ENCODE results near the gene MAGI3.

Gene MAGI3

DNA sequence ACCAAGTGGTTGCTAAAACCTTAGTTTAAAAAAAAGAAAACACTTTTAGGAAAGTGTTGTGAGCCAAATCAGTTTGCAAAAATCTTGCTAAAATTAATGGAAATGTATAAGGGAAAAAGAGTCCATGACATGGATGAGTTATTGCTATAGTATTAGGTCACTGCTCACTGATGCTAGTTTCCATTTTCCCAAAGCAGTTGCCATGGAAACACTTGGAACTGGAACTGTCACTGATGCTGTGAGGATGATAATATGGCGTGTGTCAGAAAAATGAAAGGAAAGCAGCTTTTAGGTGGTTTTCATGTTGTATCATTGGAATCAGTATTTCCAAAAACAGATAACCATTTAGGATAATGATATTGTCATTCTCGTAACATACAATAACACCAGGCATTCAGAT is 264.6 kb downstream of the MAGI3 start:
- DNase-seq (ENCODE audit: low read depth in 3 of 3), result no peak

DNA sequence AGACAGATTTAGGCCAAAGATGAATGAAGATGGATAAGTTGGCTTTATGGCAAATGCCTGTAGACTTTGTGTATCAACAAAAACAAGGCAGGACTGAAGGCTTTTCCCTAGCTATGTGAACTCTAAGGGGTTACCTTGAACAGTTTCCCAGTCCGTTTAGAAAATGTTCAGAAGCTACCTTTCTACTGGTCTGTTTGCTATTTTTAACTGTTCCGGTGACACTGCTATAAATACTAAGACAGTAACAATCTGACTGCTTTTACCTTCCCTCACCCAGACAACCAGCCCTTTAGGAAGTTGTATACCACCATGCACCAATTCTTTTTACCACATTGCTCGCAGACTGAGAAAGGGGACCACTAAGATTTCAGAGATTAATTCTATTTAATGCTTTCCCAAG is 266.8 kb downstream of the MAGI3 start:
- no peak for DNase-seq (ENCODE audit: low read depth in 3 of 3)

DNA sequence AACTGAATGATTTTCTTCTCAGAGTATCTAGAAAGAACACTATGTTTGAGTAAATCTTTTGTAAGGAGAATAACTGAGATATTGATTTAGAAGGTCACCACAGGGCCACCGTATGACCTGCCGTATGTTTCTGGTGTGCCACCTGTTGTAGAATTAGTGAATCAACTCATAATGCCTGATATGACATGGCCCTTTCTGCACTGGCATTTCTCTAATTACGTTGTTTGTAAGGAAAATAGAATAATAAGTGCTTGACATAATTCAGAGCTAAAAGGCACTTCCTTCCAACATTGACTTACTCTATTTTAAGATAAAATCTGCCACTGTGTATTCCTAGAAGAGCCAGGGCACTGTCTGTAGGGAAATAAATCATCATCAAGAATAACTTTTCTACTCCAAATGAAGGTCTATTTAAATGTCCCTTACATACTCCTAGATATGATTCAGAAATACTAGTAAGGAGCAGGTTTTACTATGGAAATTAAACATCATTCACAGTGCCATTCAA is 267.3 kb downstream of the MAGI3 start:
- no peak for DNase-seq (ENCODE audit: low read depth in 3 of 3)

DNA sequence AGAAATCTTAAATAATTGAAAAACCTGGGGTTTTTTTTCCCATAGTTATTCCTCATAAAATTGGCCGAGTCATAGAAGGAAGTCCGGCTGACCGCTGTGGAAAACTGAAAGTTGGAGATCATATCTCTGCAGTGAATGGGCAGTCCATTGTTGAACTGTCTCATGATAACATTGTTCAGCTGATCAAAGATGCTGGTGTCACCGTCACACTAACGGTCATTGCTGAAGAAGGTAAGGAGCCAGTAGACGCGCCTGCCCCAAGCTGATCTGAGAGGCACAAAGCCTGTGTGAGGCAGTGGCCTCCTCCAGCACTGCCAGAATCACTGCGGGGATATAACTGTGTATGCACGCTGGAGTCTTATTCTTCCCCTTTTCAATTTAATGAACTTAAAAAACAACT is 268.7 kb downstream of the MAGI3 start:
- DNase-seq (ENCODE audit: low read depth in 3 of 3), result no peak

DNA sequence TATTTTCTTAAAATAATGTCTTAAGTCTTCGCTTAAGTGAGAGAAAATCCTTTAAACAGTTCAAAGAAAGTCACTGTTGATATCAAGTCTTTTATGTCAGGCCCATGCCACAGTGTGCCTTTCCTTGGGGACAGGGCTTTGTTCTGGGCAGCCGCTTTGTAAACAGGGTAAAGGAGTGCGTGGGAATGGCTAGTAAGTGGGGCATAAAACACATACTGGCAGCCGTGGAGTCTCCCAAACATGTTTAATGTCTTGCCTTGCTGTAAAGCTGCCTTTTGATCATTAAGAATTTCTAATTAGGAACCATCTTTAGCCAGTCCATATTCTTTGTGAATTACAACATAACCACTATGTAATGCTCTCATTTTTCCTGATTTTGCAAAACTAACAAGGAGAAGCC is 269.2 kb downstream of the MAGI3 start:
- DNase-seq (ENCODE audit: low read depth in 3 of 3), result no peak

DNA sequence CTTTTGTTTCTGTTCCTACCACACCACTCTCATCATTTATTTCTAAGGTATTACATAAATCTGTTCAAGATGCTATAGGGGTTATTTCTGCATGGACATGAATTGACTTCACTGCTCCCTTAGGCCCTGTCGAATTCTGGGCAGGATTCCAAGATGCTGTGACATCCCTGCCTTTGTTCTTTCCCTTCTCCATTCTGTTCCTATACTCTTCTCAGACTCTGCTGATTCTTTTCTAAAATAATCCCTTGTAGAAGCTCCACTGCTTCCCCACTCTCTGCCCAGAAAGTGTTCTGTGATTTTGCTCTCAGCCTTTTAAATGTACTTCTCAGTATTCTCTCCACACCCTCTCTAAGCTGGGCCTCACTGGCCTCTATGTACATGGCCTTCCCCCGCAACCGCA is 269.8 kb downstream of the MAGI3 start:
- no peak for DNase-seq (ENCODE audit: low read depth in 3 of 3)

DNA sequence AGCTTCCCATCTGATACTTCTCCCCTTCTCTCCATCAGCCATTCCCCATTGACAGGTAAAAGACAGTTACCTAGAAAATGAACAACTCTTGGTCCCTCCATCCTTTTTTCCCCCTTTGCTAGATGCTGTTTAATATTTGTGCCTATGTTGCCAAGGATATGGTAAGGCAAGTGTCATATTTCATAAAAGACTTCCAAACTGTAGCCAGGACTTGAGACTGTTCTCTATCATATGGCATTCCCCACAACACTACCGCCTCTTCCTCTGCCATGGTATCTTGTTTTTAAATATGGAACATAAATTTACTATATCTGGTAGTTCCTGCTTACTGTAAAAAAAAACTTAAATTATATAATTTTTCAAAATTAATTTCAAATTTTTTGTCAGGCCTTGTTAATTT is 271.8 kb downstream of the MAGI3 start:
- DNase-seq (ENCODE audit: low read depth in 3 of 3), result no peak

DNA sequence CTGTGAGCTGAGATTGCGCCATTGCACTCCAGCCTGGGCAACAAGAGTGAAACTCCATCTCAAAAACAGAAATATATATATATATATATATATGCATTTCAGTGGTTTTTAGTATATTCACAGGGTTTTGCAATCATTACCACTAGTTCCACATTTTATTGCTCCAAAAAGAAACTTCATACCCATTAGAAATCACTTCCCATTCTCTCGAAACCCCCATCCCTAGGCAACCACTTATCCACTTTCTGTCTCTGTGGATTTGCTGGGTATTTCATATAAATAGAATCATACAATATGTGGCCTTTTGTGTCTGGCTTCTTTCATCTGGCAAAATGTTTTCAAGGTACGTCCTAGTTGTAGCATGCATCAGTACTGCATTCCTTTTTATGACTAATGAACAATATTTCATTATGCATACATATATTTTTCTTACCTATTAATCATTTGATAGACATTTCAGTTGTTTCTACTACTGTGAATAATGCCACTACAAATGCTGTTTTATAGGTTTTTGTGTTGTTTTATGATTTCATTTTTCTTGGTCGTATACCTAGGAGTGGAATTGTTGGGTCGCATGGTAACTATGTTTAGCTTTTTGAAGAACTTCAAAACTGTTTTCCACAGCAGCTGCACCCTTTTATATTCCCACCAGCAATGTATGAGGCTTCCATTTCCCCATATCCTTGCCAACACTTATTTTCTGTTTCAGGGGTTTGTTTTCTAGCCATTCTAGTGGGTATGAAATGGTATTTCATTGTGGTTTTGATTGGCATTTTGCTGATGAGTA is 273.0 kb downstream of the MAGI3 start:
- DNase-seq (ENCODE audit: low read depth in 3 of 3), result no peak

DNA sequence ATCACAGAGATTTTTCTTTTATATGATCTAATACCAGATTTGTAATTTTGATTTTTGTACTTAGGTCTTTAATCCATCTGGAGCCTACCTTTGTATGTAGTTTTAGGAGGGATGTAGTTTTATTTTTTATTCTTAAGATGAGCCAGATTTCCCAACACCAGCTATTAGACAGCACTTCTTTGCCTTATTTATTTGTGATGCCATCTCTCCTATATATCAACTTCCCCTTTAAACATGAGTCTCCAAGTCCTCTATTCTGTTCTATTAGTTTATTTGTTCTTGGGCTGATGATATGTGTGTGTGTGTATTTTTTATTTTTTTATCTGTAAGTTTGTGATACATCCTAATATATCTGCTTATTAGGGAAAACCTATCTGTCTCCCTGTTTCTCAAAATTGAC is 274.8 kb downstream of the MAGI3 start:
- DNase-seq (ENCODE audit: low read depth in 3 of 3), result no peak

DNA sequence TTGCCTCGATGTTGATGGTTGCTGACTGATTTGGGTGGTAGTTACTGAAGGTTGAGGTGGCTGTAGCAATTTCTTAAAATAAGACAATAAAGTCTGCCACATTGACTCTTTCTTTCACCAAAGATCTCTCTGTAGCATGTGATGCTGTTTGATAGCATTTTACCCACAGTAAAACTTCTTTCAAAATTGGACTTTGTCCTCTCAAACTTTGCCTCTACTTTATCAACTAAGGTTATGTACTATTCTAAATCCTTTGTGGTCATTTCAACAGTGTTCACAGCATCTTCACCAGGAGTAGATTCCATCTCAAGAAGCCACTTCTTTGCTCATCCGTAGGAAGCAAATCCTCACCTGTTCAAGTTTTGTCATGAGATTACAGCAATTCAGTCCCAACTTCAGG is 275.8 kb downstream of the MAGI3 start:
- no peak for DNase-seq (ENCODE audit: low read depth in 3 of 3)

DNA sequence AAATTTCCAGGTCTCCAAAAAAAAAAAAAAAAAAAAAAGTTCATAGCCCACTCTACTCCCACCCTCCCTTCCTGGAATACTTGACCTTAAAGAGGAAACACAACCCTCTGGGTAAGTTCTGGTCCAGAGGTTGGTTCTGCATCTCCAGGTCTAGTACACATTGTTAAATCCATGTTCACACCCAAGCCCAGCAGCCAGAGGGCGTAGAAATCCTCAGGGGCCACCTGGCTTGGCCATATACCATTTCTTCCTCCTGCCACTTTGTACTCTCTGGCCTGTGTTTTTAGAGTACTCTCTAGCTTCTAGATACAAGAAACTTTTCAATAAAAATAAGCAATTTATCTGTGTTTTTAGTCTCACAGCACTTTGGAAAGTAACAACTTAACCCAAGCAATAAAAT is 279.7 kb downstream of the MAGI3 start:
- no peak for DNase-seq (ENCODE audit: low read depth in 3 of 3)

DNA sequence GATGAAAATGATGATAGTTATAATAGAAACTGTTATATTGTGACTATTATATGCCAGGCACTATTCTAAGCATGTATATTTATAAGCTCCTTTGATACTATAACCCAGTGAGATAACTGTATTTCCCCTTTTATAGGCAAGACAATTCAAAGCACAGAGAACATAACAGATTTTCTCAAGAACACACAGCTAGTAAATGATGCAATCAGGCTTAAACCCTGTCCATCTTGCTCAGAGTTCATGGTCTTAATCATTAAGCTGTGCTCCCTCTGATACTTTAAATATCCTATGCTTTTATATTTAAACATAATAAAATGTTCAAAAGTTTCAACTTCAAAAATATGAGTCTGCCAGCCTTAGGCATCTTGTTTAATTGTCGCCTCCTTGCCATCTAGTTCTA is 280.3 kb downstream of the MAGI3 start:
- DNase-seq (ENCODE audit: low read depth in 3 of 3), result no peak

DNA sequence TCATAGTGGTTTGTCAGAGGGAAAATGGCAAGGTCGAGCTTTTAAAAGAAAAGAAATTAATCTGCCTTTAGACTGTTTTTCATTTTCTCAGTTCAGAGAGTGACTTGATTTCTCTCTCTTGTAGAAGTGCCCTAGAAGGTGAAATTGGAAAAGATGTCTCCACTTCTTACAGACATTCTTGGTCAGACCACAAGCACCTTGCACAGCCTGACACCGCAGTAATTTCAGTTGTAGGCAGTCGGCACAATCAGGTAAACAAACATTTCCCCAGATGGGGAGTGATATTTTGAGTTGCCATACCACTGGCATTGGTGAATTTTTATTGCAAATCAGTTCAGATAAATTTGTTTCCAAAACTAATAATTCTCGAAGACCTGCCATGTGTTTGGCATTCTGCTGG is 282.2 kb downstream of the MAGI3 start:
- DNase-seq (ENCODE audit: low read depth in 3 of 3), result no peak

DNA sequence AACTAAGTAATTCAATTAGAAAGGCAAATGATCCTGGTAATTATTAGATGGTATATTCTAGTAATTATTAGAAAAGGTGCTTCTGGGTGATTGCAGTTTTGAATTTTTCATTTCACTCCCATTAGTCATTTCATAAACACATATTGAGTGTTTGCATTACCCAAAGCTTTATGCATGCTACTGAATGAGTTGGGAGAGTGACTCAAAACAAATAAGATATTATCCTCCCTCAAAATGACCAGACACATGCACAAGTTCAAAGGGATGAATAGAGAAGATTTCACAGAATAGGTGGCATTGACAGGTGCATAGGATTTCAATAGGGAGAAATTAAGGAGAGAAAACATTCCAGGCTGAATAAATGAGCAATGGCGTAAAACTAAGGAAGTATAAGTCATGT is 284.3 kb downstream of the MAGI3 start:
- no peak for DNase-seq (ENCODE audit: low read depth in 3 of 3)

DNA sequence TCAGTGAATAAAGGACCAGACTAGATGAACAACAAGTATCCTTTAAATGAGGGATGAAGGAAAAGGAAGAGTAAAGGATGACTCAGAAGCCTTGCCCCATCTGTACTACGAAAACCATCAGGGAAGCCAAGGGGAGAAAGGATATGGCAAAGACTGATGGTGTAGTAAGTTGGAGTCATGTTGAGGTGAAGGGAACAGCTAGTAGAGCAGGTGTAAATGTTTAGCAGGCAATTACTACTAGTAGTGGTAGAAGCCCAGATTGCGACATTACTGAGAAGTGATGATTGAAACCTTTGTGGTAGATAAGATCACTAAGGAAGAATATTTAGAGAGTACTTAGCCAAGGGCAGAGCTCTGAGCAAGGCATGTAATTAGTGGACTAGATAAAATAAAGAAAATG is 285.0 kb downstream of the MAGI3 start:
- DNase-seq (ENCODE audit: low read depth in 3 of 3), result no peak

DNA sequence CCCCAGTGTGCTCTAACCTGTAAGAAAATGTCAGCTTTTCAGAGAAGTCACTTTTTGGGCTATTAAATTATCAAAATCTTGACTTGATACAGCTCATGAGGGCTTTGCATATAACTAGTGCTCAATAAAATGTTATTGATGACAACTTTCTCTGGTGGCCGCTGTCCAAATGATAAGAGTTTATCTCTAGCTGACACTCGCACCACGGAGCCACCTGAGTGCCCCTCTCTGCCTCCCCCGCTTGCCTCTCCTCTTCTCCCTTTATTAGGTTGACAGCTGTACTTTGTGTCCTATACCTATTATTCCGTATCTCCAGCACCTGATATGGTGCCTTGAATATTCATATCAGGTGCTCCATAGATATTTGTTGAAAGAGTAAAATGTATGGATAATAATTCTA is 286.2 kb downstream of the MAGI3 start:
- no peak for DNase-seq (ENCODE audit: low read depth in 3 of 3)

DNA sequence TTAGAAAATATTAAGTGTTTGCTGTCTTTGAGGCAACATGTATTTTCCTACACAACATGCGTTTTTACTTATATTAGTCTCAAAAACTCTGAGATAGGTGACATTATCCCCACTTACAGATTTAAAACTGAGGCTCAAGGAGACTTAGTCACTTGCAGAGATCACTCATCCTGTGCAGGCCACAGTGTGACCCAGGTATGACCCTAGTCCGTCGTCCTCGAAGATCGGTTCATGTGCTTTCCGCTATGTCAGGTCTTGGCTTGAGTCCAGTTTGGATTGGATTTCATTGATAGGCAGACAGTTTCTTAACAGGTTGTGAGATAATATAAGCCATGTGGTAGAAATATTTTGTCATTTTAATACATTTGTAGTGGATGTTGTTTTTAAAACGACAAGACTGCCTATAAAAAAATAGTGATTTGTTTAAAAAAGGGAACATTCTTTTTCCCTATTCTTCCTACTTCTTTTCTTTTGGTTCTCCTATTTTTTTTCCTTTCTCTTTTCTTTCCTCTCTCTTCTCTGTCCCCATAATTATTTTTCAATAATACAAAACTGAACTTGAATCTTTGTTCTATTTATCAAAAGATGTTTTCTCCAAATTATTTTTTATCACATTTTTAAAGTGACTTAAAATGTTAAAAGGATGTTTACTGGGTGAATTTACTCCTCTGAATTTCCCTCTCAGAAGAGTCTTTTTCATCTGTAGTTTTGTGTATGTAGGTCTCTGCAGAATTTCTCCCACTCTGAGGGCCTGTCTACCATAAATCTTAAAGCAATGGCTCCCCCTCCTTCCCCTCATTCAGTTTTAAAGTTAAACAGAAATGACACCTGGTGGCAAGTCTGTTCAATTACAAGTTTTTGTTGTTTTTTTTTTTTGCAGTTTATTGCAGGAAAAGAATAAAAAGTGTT is 287.2 kb downstream of the MAGI3 start:
- DNase-seq (ENCODE audit: low read depth in 3 of 3), result no peak

DNA sequence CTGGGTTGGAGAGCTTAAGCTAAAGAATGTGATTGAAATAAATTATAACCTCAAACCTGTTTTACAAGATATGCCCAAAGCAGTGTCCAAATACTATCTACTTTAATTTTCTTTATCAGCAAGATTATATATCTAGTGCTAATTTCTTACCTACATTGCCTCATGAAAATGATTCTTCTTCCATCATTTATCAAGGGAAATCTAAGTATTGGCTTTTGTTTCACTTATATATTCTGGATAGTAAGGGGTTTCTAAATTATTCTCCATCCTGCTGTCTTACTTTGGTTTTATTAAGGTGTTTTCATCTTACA is 287.8 kb downstream of the MAGI3 start:
- DNase-seq (ENCODE audit: low read depth in 3 of 3), result no peak

DNA sequence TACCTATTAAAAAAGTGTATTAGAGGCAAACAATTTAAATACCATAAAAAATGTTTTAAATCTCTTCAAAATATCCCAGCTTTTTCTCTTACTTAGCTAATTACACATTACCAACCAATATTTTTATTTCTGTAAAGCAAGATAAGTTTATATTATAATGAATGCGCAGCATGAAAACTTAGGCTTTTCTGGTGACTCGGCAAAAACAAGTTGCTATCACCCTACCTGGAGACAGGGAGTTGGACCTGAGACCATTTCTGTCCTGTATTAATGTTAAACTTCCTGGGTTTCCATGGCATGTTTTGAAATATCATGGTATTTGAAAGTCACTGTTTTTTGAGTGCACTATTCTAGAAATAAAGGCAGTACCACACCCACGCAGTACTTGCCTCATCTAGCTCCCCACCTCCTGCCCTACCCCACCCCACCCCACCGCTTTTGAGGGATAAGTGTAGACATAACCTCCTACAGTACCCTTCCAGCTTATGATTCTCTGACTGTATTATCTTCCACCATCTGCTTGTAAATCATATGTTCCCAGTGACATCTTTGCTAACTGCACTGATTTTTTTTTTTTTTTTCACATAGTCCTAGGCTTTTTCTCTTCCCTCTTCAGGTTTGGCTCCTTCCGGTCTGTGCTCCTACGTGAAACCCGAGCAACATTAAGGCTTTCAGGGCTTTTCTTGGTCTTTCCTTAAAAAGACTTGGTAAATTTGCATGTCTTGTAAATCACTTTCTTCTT is 291.5 kb downstream of the MAGI3 start:
- DNase-seq (ENCODE audit: low read depth in 3 of 3), result no peak

DNA sequence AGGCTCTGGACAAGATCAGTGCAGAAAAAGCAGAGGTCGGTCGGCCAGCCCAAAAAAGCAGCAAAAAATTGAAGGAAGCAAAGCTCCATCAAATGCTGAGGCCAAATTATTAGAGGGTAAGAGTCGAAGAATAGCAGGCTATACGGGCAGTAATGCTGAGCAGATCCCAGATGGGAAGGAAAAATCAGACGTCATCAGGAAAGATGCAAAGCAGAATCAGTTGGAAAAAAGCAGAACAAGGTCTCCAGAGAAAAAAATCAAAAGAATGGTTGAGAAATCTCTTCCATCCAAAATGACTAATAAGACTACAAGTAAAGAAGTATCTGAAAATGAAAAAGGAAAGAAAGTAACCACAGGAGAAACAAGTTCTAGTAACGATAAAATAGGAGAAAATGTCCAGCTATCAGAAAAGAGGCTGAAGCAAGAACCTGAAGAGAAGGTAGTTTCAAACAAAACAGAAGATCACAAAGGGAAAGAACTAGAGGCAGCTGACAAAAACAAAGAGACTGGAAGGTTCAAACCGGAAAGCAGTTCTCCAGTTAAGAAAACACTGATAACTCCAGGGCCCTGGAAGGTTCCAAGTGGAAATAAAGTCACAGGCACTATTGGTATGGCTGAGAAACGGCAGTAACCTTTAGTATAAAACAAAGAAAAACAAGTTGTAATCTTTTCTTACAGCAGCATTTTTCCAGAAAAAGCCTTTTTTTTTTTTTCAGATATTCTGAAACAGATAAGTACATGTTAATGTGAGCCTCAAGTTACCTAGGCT is 293.3 kb downstream of the MAGI3 start:
- no peak for DNase-seq (ENCODE audit: low read depth in 3 of 3)

DNA sequence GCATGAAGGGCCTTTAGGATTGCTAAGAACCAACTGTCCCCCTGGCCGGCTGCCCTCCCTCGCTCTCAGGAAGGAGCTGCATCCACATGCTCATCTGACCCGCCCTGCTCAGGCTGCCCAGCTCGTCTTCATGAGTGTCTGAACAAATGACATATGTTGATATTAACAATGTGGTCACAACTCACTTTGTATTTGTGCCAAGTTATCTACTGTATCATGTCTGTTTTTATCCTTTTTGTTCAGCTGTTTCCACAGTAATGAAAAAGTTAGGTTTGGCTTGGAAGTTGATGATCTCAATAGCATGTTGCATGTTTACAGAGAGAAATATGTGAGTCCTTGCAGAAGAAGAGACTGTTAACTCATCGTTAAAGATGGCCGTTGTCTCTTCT is 293.8 kb downstream of the MAGI3 start:
- DNase-seq (ENCODE audit: low read depth in 3 of 3), result no peak

All from stimulated activated CD4-positive, alpha-beta T cell treated with anti-CD3 and anti-CD28 coated beads, TNF-alpha, amount 100 ng/mL, for 48 hours (primary cell).